H1 (cell line): ENCODE data around the gene ENDOV. TPM values are rescaled to one million over a fixed set of nuclear protein-coding genes. Genes with fewer than 3 reads are reported as not detected.

Experiments
- CTCF ChIA-PET: fragments of 300-600 bp; sonication (Branson Sonifier 250); formaldehyde crosslinking; loops from one replicate; lab custom pipeline; 2021; ENCODE audit not compliant: partially characterized antibody; lab: Charles Lee
- POLR2A ChIA-PET: fragments of 300-600 bp; sonication (Branson Sonifier 250); formaldehyde crosslinking; loops from one replicate; lab custom pipeline; 2021; ENCODE audit warnings: inconsistent platforms; ENCODE audit not compliant: partially characterized antibody; lab: Charles Lee
- DNase-seq, 2 experiments: peaks; one replicate each; pipeline versions ENCODE4 v3.0.0 to v3.0.0-alpha.2; 2010 to 2022; ENCODE audit warnings: low spot score in 2 of 2, low read depth in 1 of 2, mixed read lengths in 1 of 2
- FAIRE-seq: peaks from 2 replicates; lab custom pipeline; 2011; peaks lifted over from hg19 to GRCh38; lab: Jason Lieb, UNC
- H2AFZ ChIP-seq: 2 replicates; pipeline ENCODE4 v1.8.1; 2012; ENCODE audit warnings: low read length, inconsistent platforms
- H2AK5ac ChIP-seq: 2 replicates; pipeline ENCODE4 v1.6.1; 2013; ENCODE audit warnings: low read depth, low read length
- H2BK120ac ChIP-seq: replicated peaks from 2 replicates; pipeline ENCODE3; 2013; ENCODE audit warnings: low read depth, low read length, inconsistent platforms
- H2BK12ac ChIP-seq: 2 replicates; pipeline ENCODE4 v1.6.1; 2013; ENCODE audit warnings: low read depth, low read length
- H2BK15ac ChIP-seq: 2 replicates; pipeline ENCODE4 v1.6.1; 2013; ENCODE audit warnings: low read length
- H2BK20ac ChIP-seq: 2 replicates; pipeline ENCODE4 v1.6.1; 2013; ENCODE audit warnings: low read length
- H2BK5ac ChIP-seq: 2 replicates; pipeline ENCODE4 v1.6.1; 2013; ENCODE audit warnings: low read depth, low read length
- H3K14ac ChIP-seq: 2 replicates; pipeline ENCODE4 v1.6.1; 2013; ENCODE audit warnings: inconsistent platforms; ENCODE audit not compliant: insufficient read length
- H3K18ac ChIP-seq: 2 replicates; pipeline ENCODE4 v1.6.1; 2013; ENCODE audit warnings: low read length; ENCODE audit errors: extremely low read depth
- H3K23ac ChIP-seq: 2 replicates; pipeline ENCODE4 v1.6.1; 2013; ENCODE audit warnings: inconsistent platforms; ENCODE audit not compliant: insufficient read length
- H3K23me2 ChIP-seq: 2 replicates; pipeline ENCODE4 v1.6.1; 2013; ENCODE audit warnings: low read depth, low read length
- H3K27ac ChIP-seq: 2 replicates; pipeline ENCODE4 v1.6.1; 2011; ENCODE audit warnings: low read depth, low read length, inconsistent platforms
- H3K27me3 ChIP-seq, 4 experiments: replicated peaks in 1 of 4; 1 replicate in 1 of 4; 2 replicates in 3 of 4; pipeline versions ENCODE4 v1.6.1 to v1.8.1; 2011 to 2013; ENCODE audit warnings: low read length in 3 of 4, mild to moderate bottlenecking in 3 of 4, inconsistent platforms in 2 of 4, mixed read lengths in 2 of 4, moderate library complexity in 1 of 4; ENCODE audit not compliant: control insufficient read depth in 3 of 4, insufficient read depth in 3 of 4; ENCODE audit errors: extremely low read depth in 1 of 4
- H3K36me3 ChIP-seq, 4 experiments: 2 replicates each; pipeline versions ENCODE4 v1.6.1 to v1.8.1; 2011 to 2013; ENCODE audit warnings: mild to moderate bottlenecking in 4 of 4, low read length in 3 of 4, moderate library complexity in 2 of 4, control low read depth in 1 of 4, inconsistent platforms in 1 of 4; ENCODE audit not compliant: insufficient read depth in 4 of 4, control insufficient read depth in 2 of 4
- H3K4ac ChIP-seq: replicated peaks from 2 replicates; pipeline ENCODE3; 2013; ENCODE audit warnings: low read length, low read depth, mixed read lengths, inconsistent platforms; ENCODE audit not compliant: insufficient read length
- H3K4me1 ChIP-seq, 4 experiments: replicated peaks in 1 of 4; 1 replicate in 1 of 4; 2 replicates in 3 of 4; pipeline versions ENCODE4 v1.6.1 to v1.8.1; 2011 to 2013; ENCODE audit warnings: low read length in 3 of 4, inconsistent platforms in 2 of 4, mixed read lengths in 1 of 4; ENCODE audit not compliant: insufficient read depth in 4 of 4, control insufficient read depth in 3 of 4
- H3K4me2 ChIP-seq, 2 experiments: 2 replicates each; pipeline versions ENCODE4 v1.6.1 to v1.8.1; 2011 to 2013; ENCODE audit warnings: low read depth in 2 of 2, low read length in 2 of 2, control low read depth in 1 of 2, inconsistent platforms in 1 of 2, mild to moderate bottlenecking in 1 of 2; ENCODE audit not compliant: insufficient read depth in 1 of 2
- H3K4me3 ChIP-seq, 4 experiments: fragments of 200-600, 300-600 bp in 1 of 4; sonication (generic), shearing (Covaris generic), sonication (Bioruptor Twin) in 1 of 4; 2 replicates each; pipeline versions ENCODE4 v1.5.1 to v1.8.1; 2011 to 2016; ENCODE audit warnings: low read length in 4 of 4, low read depth in 3 of 4, control low read depth in 2 of 4, inconsistent platforms in 2 of 4, mild to moderate bottlenecking in 2 of 4, mixed read lengths in 1 of 4, moderate library complexity in 1 of 4; ENCODE audit not compliant: insufficient read depth in 2 of 4; ENCODE audit errors: extremely low read depth in 1 of 4
- H3K56ac ChIP-seq: replicated peaks from 2 replicates; pipeline ENCODE3; 2013; ENCODE audit warnings: low read depth, mild to moderate bottlenecking, mixed read lengths, low read length, inconsistent platforms; ENCODE audit not compliant: insufficient read length
- H3K79me1 ChIP-seq: 2 replicates; pipeline ENCODE4 v1.6.1; 2013; ENCODE audit warnings: low read depth, low read length, control low read depth
- H3K79me2 ChIP-seq, 2 experiments: 2 replicates each; pipeline versions ENCODE4 v1.6.1 to v1.8.1; 2012 to 2013; ENCODE audit warnings: low read length in 2 of 2, mild to moderate bottlenecking in 2 of 2, inconsistent platforms in 1 of 2; ENCODE audit not compliant: insufficient read depth in 2 of 2, control insufficient read depth in 1 of 2
- H3K9ac ChIP-seq, 4 experiments: replicated peaks in 1 of 4; 1 replicate in 1 of 4; 2 replicates in 3 of 4; pipeline versions ENCODE4 v1.6.1 to v1.8.1; 2011 to 2013; ENCODE audit warnings: low read depth in 3 of 4, low read length in 3 of 4, control low read depth in 2 of 4, mild to moderate bottlenecking in 2 of 4, moderate library complexity in 2 of 4, inconsistent platforms in 1 of 4; ENCODE audit errors: extremely low read depth in 1 of 4
- H3K9me3 ChIP-seq, 2 experiments: 2 replicates each; pipeline versions ENCODE4 v1.6.1 to v1.8.1; 2012 to 2013; ENCODE audit warnings: mild to moderate bottlenecking in 2 of 2, moderate library complexity in 2 of 2, control low read depth in 1 of 2, inconsistent platforms in 1 of 2, low read depth in 1 of 2, low read length in 1 of 2, mixed read lengths in 1 of 2; ENCODE audit not compliant: insufficient read depth in 2 of 2
- H4K20me1 ChIP-seq, 2 experiments: replicated peaks in 1 of 2; 2 replicates each; pipeline versions ENCODE3 to v1.8.1; 2011 to 2013; ENCODE audit warnings: inconsistent platforms in 2 of 2, low read length in 2 of 2, mild to moderate bottlenecking in 1 of 2; ENCODE audit not compliant: insufficient read depth in 2 of 2, control insufficient read depth in 1 of 2
- H4K5ac ChIP-seq: 2 replicates; pipeline ENCODE4 v1.6.1; 2013; ENCODE audit warnings: low read length, low read depth, mixed read lengths, inconsistent platforms; ENCODE audit not compliant: insufficient read length
- H4K8ac ChIP-seq: 2 replicates; pipeline ENCODE4 v1.8.0; 2013; ENCODE audit warnings: mild to moderate bottlenecking, moderate library complexity, low read length, inconsistent platforms; ENCODE audit not compliant: insufficient read depth; ENCODE audit errors: extremely low read depth
- H4K91ac ChIP-seq: replicated peaks from 2 replicates; pipeline ENCODE3; 2013; ENCODE audit warnings: low read length, mixed read lengths, inconsistent platforms; ENCODE audit not compliant: insufficient read length
- MAFK ChIP-seq: IDR thresholded peaks from 2 replicates; pipeline ENCODE4 v1.6.1; 2012; ENCODE audit warnings: low read depth, mild to moderate bottlenecking, improper control_type of control experiment, low read length
- NANOG ChIP-seq: IDR thresholded peaks from 2 replicates; pipeline ENCODE4 v1.6.1; 2011; ENCODE audit warnings: low read length, low read depth, mild to moderate bottlenecking, inconsistent platforms; ENCODE audit not compliant: insufficient read depth, poor library complexity, severe bottlenecking
- POLR2A ChIP-seq, 2 experiments: IDR thresholded peaks; 1 replicate in 1 of 2; 2 replicates in 1 of 2; pipeline ENCODE4 v1.6.1; 2011; ENCODE audit warnings: low read depth in 2 of 2, low read length in 2 of 2, mild to moderate bottlenecking in 2 of 2; ENCODE audit errors: control extremely low read depth in 1 of 2
- RFX5 ChIP-seq: IDR thresholded peaks from 2 replicates; pipeline ENCODE4 v1.6.1; 2011; ENCODE audit warnings: low read depth, low read length, improper control_type of control experiment, borderline replicate concordance
- SIRT6 ChIP-seq: IDR thresholded peaks from one replicate; pipeline ENCODE4 v1.7.1; 2012; ENCODE audit warnings: low read length, inconsistent platforms
- WGBS, 2 experiments: shearing (Covaris generic) in 1 of 2; methylation state at CpG; one replicate each; pipeline versions ENCODE4 v1.1.6 to v1.1.7; 2013 to 2015; ENCODE audit warnings: low lambda C conversion rate in 2 of 2, mixed read lengths in 2 of 2, inconsistent platforms in 1 of 2, low coverage in 1 of 2, missing lambda C conversion rate in 1 of 2; ENCODE audit not compliant: insufficient replicate concordance in 2 of 2, insufficient coverage in 1 of 2, insufficient read length in 1 of 2; ENCODE audit errors: extremely low coverage in 1 of 2, missing lambda C conversion rate in 1 of 2; 5-methylcytosine and 5-hydroxymethylcytosine counted together
- polyA plus RNA-seq, 7 experiments: library from polyadenylated mRNA; depleted of rRNA in 3 of 7; stranded (reverse) in 5 of 7; unstranded in 2 of 7; fragments of >200 nt in 5 of 7; fragments of 200-250 nt in 2 of 7; gene quantifications; 1 replicate in 5 of 7; 2 replicates in 1 of 7; 4 replicates in 1 of 7; pipeline versions ENCODE4 v1.2.1 to v1.2.3, GENCODE V29; 2011 to 2013; ENCODE audit warnings: missing spikeins in 2 of 7, mixed read lengths in 2 of 7
- total RNA-seq: library from RNA; stranded (reverse); fragmentation: NEBNext Ultra II Directional; extraction: Animal tissue kit (Norgen Biotek cat#: 25700); gene quantifications from 2 replicates; pipeline ENCODE4 v1.2.1, GENCODE V29; 2021
- TF ChIP-seq, protein P1 (sequence below): IDR thresholded peaks from 2 replicates; pipeline ENCODE4 v1.6.1; 2011; ENCODE audit warnings: low read depth, mild to moderate bottlenecking, low read length; ENCODE audit not compliant: insufficient read depth

ENDOV gene
- total and polyA plus RNA-seq, 2 of the 8 experiments (the other 6 are each of a cell fraction or from before 2014, with no cell fraction given) = 10.6 to 13.3 TPM

DNA sequence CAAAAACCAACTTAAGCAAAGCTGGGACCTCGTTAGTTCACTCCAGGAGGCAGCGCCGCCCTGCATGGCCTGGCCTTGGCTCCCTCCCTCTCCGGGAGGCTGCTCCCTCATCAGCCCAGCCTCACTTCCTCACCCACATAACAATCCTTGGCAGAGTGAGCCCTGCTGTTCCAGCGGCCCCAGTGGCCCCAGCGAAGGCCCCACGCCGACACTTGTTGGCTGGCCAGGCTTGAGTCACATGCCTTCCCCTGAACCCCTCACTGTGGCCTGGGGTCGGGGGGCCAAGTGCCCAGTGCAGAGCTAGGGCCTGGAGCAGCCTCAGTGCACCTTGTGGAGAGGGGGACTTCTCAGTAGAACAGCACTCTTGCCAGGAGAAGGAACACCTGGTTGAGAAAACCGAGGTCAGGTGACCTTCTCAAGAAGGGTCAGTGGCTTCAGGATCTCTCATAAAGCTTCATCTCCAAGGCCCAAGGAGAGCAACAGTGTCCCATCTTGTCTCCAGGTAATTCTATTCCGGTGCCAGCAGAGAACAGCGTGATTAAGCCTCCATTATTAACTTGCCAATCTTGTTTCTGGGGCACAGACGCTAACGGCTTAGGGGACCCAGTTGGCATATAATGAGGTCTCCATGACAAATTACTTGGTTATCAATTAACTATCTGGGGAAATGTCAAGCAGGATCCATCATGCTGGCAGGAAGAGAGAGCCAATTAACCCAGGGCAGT is 26.8 kb downstream of the ENDOV start:
- no peak for FAIRE-seq
- no peak overlapping the region for H3K9ac ChIP-seq
- no peak overlapping the region for H3K4ac ChIP-seq
- H3K18ac ChIP-seq = no peak overlapping the region
- H2BK5ac ChIP-seq = no peak overlapping the region
- TF ChIP-seq SIRT6 = no peak
- no peak for TF ChIP-seq MAFK
- no peak for TF ChIP-seq POLR2A (IDR thresholded peaks at IDR 0.05; ENCODE audit: control extremely low read depth in 1 of 2, low read depth in 2 of 2, low read length in 2 of 2)
- no peak for TF ChIP-seq RFX5
- TF ChIP-seq, protein P1, sequence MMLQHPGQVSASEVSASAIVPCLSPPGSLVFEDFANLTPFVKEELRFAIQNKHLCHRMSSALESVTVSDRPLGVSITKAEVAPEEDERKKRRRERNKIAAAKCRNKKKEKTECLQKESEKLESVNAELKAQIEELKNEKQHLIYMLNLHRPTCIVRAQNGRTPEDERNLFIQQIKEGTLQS = no peak
- TF ChIP-seq NANOG = no peak
- H3K27me3 ChIP-seq = peaks cover 0 to 7% (median 0%) of the 10 kb centered on the region in 4 experiments; a peak in 3 of 7 replicates
- no peak overlapping the region for H3K23ac ChIP-seq
- no peak overlapping the region for H2AK5ac ChIP-seq
- no peak overlapping the region for H2AFZ ChIP-seq
- no peaks in the 10 kb centered on the region for H3K79me2 ChIP-seq
- no peak overlapping the region for H3K4me3 ChIP-seq
- H2BK15ac ChIP-seq = no peak overlapping the region
- H4K20me1 ChIP-seq = peaks cover 0 to 2% of the 10 kb centered on the region in 2 experiments
- H4K5ac ChIP-seq = no peak overlapping the region
- ChIA-PET CTCF (interaction anchor here (0.9 to 3.9 kb wide), 4 partner anchors 9 to 70 kb away, joined by 3 to 21 read pairs (median 3); no protein-coding TSS in a partner anchor), POLR2A (interaction anchor here (1.8 to 5.8 kb wide), 2 partner anchors 9 to 12 kb away, joined by 8 to 35 read pairs; no protein-coding TSS in a partner anchor)
- no peak for DNase-seq
- no peak overlapping the region for H4K91ac ChIP-seq
- no peaks in the 10 kb centered on the region for H3K79me1 ChIP-seq
- peaks cover 3 to 11% (median 8%) of the 10 kb centered on the region in 4 experiments; a peak in 6 of 7 replicates for H3K4me1 ChIP-seq
- no peak overlapping the region for H3K27ac ChIP-seq
- H3K36me3 ChIP-seq = no peaks in the 10 kb centered on the region
- WGBS, 2 experiments = 80% methylated on average over 14 of the region's 14 CpGs; no CpG with 5 or more reads in 1 of the 2 experiments
- H3K14ac ChIP-seq = no peak overlapping the region
- no peak overlapping the region for H2BK120ac ChIP-seq
- H3K56ac ChIP-seq = no peak overlapping the region
- H3K4me2 ChIP-seq = no peak overlapping the region
- H3K23me2 ChIP-seq = no peaks in the 10 kb centered on the region
- no peak overlapping the region for H2BK12ac ChIP-seq
- H3K9me3 ChIP-seq = no peaks in the 10 kb centered on the region
- H2BK20ac ChIP-seq = no peak overlapping the region
- no peak overlapping the region for H4K8ac ChIP-seq
